Chondrocyte (in vitro differentiated cells): ENCODE results near the gene CACNA1G. TPM values are rescaled to one million over a fixed set of nuclear protein-coding genes. Genes with fewer than 3 reads are reported as not detected.
A peak's percentile ranks its signal among the peaks of the same experiment; 100 is the strongest.

Source experiments
- DNase-seq: peaks from one replicate; pipeline ENCODE4 v3.0.0; 2021; ENCODE audit warnings: mixed read lengths, low spot score
- H3K27ac Mint-ChIP-seq: one replicate; pipeline ENCODE4 v1.8.0; 2021; ENCODE audit warnings: mild to moderate bottlenecking, moderate library complexity, mixed read lengths; ENCODE audit not compliant: unreplicated experiment
- H3K27me3 Mint-ChIP-seq: 2 replicates; pipeline ENCODE4 v1.8.0; 2021; ENCODE audit warnings: low read depth, mixed read lengths
- H3K36me3 Mint-ChIP-seq: 2 replicates; pipeline ENCODE4 v1.8.0; 2021; ENCODE audit warnings: low read depth, mixed read lengths
- H3K4me1 Mint-ChIP-seq: 2 replicates; pipeline ENCODE4 v1.8.0; 2021; ENCODE audit warnings: low read depth, mild to moderate bottlenecking, mixed read lengths
- H3K4me3 Mint-ChIP-seq: one replicate; pipeline ENCODE4 v1.8.0; 2021; ENCODE audit warnings: mild to moderate bottlenecking, moderate library complexity, mixed read lengths; ENCODE audit not compliant: unreplicated experiment
- H3K9me3 Mint-ChIP-seq: 2 replicates; pipeline ENCODE4 v1.8.0; 2021; ENCODE audit warnings: low read depth, mixed read lengths
- total RNA-seq: library from RNA; stranded (reverse); gene quantifications from 3 replicates; pipeline ENCODE4 v1.2.1, GENCODE V29; 2021
- TF ChIP-seq, protein P1 (sequence below): fragments of 200-600 bp; sonication (generic); IDR thresholded peaks from 2 replicates; pipeline ENCODE4 v1.5.0; 2021; ENCODE audit warnings: antibody characterized with exemption, mild to moderate bottlenecking, moderate library complexity

The CACNA1G gene
- total RNA-seq, 1 donor from 2014 or later = 0.10 TPM

GRCh38 chr17:50594892-50595291 is 34.4 kb downstream of the CACNA1G start:
- Mint-ChIP-seq H3K36me3 (no peaks in the 10 kb centered on the region), H3K27ac (no peak overlapping the region), H3K27me3 (peaks cover 4% of the 10 kb centered on the region), H3K4me3 (no peak overlapping the region), H3K9me3 (no peaks in the 10 kb centered on the region), H3K4me1 (peaks cover under 1% of the 10 kb centered on the region)
- DNase-seq = no peak
- TF ChIP-seq, protein P1, sequence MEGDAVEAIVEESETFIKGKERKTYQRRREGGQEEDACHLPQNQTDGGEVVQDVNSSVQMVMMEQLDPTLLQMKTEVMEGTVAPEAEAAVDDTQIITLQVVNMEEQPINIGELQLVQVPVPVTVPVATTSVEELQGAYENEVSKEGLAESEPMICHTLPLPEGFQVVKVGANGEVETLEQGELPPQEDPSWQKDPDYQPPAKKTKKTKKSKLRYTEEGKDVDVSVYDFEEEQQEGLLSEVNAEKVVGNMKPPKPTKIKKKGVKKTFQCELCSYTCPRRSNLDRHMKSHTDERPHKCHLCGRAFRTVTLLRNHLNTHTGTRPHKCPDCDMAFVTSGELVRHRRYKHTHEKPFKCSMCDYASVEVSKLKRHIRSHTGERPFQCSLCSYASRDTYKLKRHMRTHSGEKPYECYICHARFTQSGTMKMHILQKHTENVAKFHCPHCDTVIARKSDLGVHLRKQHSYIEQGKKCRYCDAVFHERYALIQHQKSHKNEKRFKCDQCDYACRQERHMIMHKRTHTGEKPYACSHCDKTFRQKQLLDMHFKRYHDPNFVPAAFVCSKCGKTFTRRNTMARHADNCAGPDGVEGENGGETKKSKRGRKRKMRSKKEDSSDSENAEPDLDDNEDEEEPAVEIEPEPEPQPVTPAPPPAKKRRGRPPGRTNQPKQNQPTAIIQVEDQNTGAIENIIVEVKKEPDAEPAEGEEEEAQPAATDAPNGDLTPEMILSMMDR = no peak

- no peaks in the 10 kb centered on the region for H3K4me1 Mint-ChIP-seq
- H3K9me3 Mint-ChIP-seq = no peaks in the 10 kb centered on the region
- TF ChIP-seq, protein P1 = peak; percentile 52
- no peak overlapping the region for H3K27ac Mint-ChIP-seq
- peaks cover 4% of the 10 kb centered on the region for H3K27me3 Mint-ChIP-seq
- H3K36me3 Mint-ChIP-seq = no peaks in the 10 kb centered on the region
- no peak overlapping the region for H3K4me3 Mint-ChIP-seq
- no peak for DNase-seq
Measured at GRCh38 chr17:50596191-50597037, 35.9 kb downstream of the CACNA1G start.

GRCh38 chr17:50598487-50598886 is 38.0 kb downstream of the CACNA1G start:
- Mint-ChIP-seq H3K4me3 (no peak overlapping the region), H3K36me3 (no peaks in the 10 kb centered on the region), H3K27ac (no peak overlapping the region), H3K4me1 (peaks cover 3% of the 10 kb centered on the region), H3K9me3 (no peaks in the 10 kb centered on the region), H3K27me3 (peaks cover 7% of the 10 kb centered on the region)
- TF ChIP-seq, protein P1 = no peak
- no peak for DNase-seq

- Mint-ChIP-seq H3K36me3 (no peaks in the 10 kb centered on the region), H3K27ac (no peak overlapping the region), H3K27me3 (peaks cover 7% of the 10 kb centered on the region), H3K4me1 (peaks cover 9% of the 10 kb centered on the region), H3K9me3 (no peaks in the 10 kb centered on the region), H3K4me3 (no peak overlapping the region)
- TF ChIP-seq, protein P1 = no peak
- DNase-seq = no peak
Measured at GRCh38 chr17:50599606-50600005, 39.1 kb downstream of the CACNA1G start.

DNA sequence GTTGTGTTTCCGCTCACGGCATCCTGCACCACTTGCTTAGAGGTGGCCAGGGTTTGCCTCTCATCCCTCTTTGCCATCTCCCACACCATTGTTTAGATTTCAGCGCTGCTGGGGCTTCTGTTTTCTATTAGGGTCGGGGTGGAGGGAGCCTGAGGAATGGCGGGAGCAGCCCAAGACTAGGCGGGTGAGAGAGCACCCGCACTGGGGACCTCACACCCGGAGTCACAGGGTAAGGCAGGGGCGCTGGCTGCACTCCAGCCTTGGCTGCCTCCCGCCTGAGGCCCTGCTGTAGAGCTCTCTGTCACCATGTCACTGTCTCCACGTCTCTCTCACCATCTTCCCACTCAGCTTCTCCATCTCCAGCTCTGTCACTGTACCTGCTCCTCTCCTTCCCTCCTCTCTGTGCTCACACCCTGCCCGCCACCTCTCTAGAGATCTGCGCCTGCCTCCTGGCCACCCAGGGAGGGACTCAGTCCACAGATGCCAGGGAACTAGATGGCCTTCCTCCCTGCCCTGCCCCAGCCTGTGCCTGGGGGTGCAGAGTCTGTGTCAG is 41.4 kb downstream of the CACNA1G start:
- H3K4me3 Mint-ChIP-seq = no peak overlapping the region
- H3K27ac Mint-ChIP-seq = no peak overlapping the region
- peaks cover 5% of the 10 kb centered on the region for H3K27me3 Mint-ChIP-seq
- no peaks in the 10 kb centered on the region for H3K36me3 Mint-ChIP-seq
- peaks cover 19% of the 10 kb centered on the region for H3K4me1 Mint-ChIP-seq
- TF ChIP-seq, protein P1 = no peak
- DNase-seq = no peak
- H3K9me3 Mint-ChIP-seq = no peaks in the 10 kb centered on the region
